Stimulated activated naive CD4-positive, alpha-beta T cell treated with Interleukin-2 at 50 U/mL for 16 hours (primary cell): ENCODE results near the gene ARF6.
A peak's percentile ranks its signal among the peaks of the same experiment; 100 is the strongest.
"Not testable (repeated sequence)": the region's sequence is repeated elsewhere in the genome, so short reads cannot be mapped to it uniquely, and the experiment has no call there.

ENCODE experiments used
- DNase-seq: peaks from one replicate; lab custom pipeline; 2025; lab: John Stamatoyannopoulos, UW

Gene ARF6

GRCh38 chr14:49876563-49877127, 16.2 kb upstream of the ARF6 start:
- DNase-seq, result no peak

- peak; percentile 36 for DNase-seq
These were observed 13.2 kb upstream of the ARF6 start for GRCh38 chr14:49879646-49880204.

GRCh38 chr14:49880267-49881064, 12.4 kb upstream of the ARF6 start:
- DNase-seq, result no peak

- DNase-seq, result no peak
These were observed 11.4 kb upstream of the ARF6 start for GRCh38 chr14:49881350-49882001.

GRCh38 chr14:49882826-49883694, 9.8 kb upstream of the ARF6 start:
- no peak for DNase-seq

GRCh38 chr14:49886523-49886922, 6.4 kb upstream of the ARF6 start:
- no peak for DNase-seq

GRCh38 chr14:49888293-49888692, 4.6 kb upstream of the ARF6 start:
- no peak for DNase-seq

GRCh38 chr14:49892301-49892635, 614 bp upstream of the ARF6 start:
- DNase-seq, result peak; percentile 35

- DNase-seq, result peak; percentile 82
These were observed 679 bp downstream of the ARF6 start for GRCh38 chr14:49893309-49894213.

GRCh38 chr14:49894214-49895107, 1.6 kb downstream of the ARF6 start:
- not testable (repeated sequence) for DNase-seq

- no peak for DNase-seq
These were observed 2.6 kb downstream of the ARF6 start for GRCh38 chr14:49895480-49895879.

GRCh38 chr14:49896272-49896671, 3.4 kb downstream of the ARF6 start:
- not testable (repeated sequence) for DNase-seq

GRCh38 chr14:49896966-49897365, 4.1 kb downstream of the ARF6 start:
- no peak for DNase-seq

GRCh38 chr14:49897414-49897813, 4.5 kb downstream of the ARF6 start:
- DNase-seq, result no peak

GRCh38 chr14:49897965-49898364, 5.1 kb downstream of the ARF6 start:
- no peak for DNase-seq

- DNase-seq, result no peak
These were observed 5.6 kb downstream of the ARF6 start for GRCh38 chr14:49898485-49898884.

GRCh38 chr14:49900973-49901372, 8.1 kb downstream of the ARF6 start:
- no peak for DNase-seq

GRCh38 chr14:49902679-49903246, 9.9 kb downstream of the ARF6 start:
- DNase-seq, result not testable (repeated sequence)

- no peak for DNase-seq
These were observed 11.4 kb downstream of the ARF6 start for GRCh38 chr14:49904270-49904669.

GRCh38 chr14:49905989-49906388, 13.1 kb downstream of the ARF6 start:
- DNase-seq, result no peak
